SHP77 treated with DMSO at 0.1 percent for 48 hours (cell line): ENCODE measurements around the gene RDH14.

Experiments
- DNase-seq: peaks from one replicate; lab custom pipeline; 2025; lab: John Stamatoyannopoulos, UW

The RDH14 gene

GRCh38 chr2:18566145-18566769 lies 5.8 kb upstream of the RDH14 start:
- no peak for DNase-seq

- no peak for DNase-seq
These were observed 288 bp upstream of the RDH14 start for GRCh38 chr2:18560797-18561085.

GRCh38 chr2:18559531-18560030 lies 872 bp downstream of the RDH14 start:
- DNase-seq = no peak

- DNase-seq = no peak
These were observed 2.0 kb downstream of the RDH14 start for GRCh38 chr2:18558458-18558857.

GRCh38 chr2:18557121-18557520 lies 3.3 kb downstream of the RDH14 start:
- no peak for DNase-seq

- no peak for DNase-seq
These were observed 7.9 kb downstream of the RDH14 start for GRCh38 chr2:18552351-18553077.

GRCh38 chr2:18551623-18552022 lies 8.8 kb downstream of the RDH14 start:
- DNase-seq = no peak

- DNase-seq = no peak
These were observed 9.3 kb downstream of the RDH14 start for GRCh38 chr2:18551169-18551568.

GRCh38 chr2:18550433-18550832 lies 10.0 kb downstream of the RDH14 start:
- no peak for DNase-seq

GRCh38 chr2:18549083-18549482 lies 11.4 kb downstream of the RDH14 start:
- no peak for DNase-seq

GRCh38 chr2:18548621-18549020 lies 11.8 kb downstream of the RDH14 start:
- no peak for DNase-seq

GRCh38 chr2:18546567-18546966 lies 13.9 kb downstream of the RDH14 start:
- peak; percentile 32 for DNase-seq

- DNase-seq = no peak
These were observed 15.1 kb downstream of the RDH14 start for GRCh38 chr2:18545384-18545783.

GRCh38 chr2:18544171-18544570 lies 16.3 kb downstream of the RDH14 start:
- no peak for DNase-seq

GRCh38 chr2:18540872-18541271 lies 19.6 kb downstream of the RDH14 start:
- DNase-seq = no peak

- no peak for DNase-seq
These were observed 23.8 kb downstream of the RDH14 start for GRCh38 chr2:18536697-18537096.

GRCh38 chr2:18536100-18536499 lies 24.4 kb downstream of the RDH14 start:
- DNase-seq = peak; percentile 14

- no peak for DNase-seq
These were observed 29.3 kb downstream of the RDH14 start for GRCh38 chr2:18531194-18531593.

- DNase-seq = no peak
These were observed 32.6 kb downstream of the RDH14 start for GRCh38 chr2:18527822-18528221.

- no peak for DNase-seq
These were observed 33.1 kb downstream of the RDH14 start for GRCh38 chr2:18527326-18527725.

- DNase-seq = no peak
These were observed 34.0 kb downstream of the RDH14 start for GRCh38 chr2:18526429-18526828.

GRCh38 chr2:18525852-18526251 lies 34.6 kb downstream of the RDH14 start:
- no peak for DNase-seq

- no peak for DNase-seq
These were observed 35.2 kb downstream of the RDH14 start for GRCh38 chr2:18525236-18525635.
